Adrenal gland (tissue), 12 donors: Measurements from ENCODE around the gene CACNG6. TPM values are rescaled to one million over a fixed set of nuclear protein-coding genes. Genes with fewer than 3 reads are reported as not detected.

Experiments
- DNase-seq, 7 donors: peaks; one replicate each; pipeline ENCODE4 v3.0.0-alpha.2; 2019 to 2020
- H3K27ac ChIP-seq, 5 donors: fragments of 200-600 bp; sonication (generic) in 4 of 5; 1 replicate in 3 of 5; 2 replicates in 2 of 5; pipeline versions ENCODE4 v1.5.1 to v1.8.0; 2016 to 2020; ENCODE audit warnings: mild to moderate bottlenecking in 1 of 5
- H3K27me3 ChIP-seq: fragments of 200-600 bp; 2 replicates; pipeline ENCODE4 v1.8.0; 2021
- H3K36me3 ChIP-seq, 2 donors: fragments of 200-600 bp; replicated peaks in 1 of 2; 1 replicate in 1 of 2; 2 replicates in 1 of 2; pipeline versions ENCODE4 v1.5.1 to v1.8.0; 2018 to 2022
- H3K4me1 ChIP-seq, 2 donors: fragments of 200-600 bp; replicated peaks in 1 of 2; 1 replicate in 1 of 2; 2 replicates in 1 of 2; pipeline versions ENCODE4 v1.5.1 to v1.8.0; 2018 to 2021
- H3K4me3 ChIP-seq, 4 donors: fragments of 200-600 bp; sonication (generic) in 3 of 4; one replicate each; pipeline ENCODE4 v1.5.1; 2016 to 2018
- H3K9me3 ChIP-seq, 3 donors: fragments of 200-600 bp; sonication (generic) in 1 of 3; replicated peaks in 1 of 3; 1 replicate in 2 of 3; 2 replicates in 1 of 3; pipeline versions ENCODE4 v1.5.1 to v1.8.0; 2016 to 2021
- CTCF ChIP-seq, 6 experiments: fragments of 450-650 bp in 4 of 6; fragments of 200-600 bp in 2 of 6; sonication (generic) in 1 of 6; IDR thresholded peaks; 1 replicate in 5 of 6; 2 replicates in 1 of 6; pipeline versions ENCODE4 v1.5.1 to v1.8.0; 2016 to 2021; ENCODE audit warnings: antibody characterized with exemption in 6 of 6, mild to moderate bottlenecking in 2 of 6, moderate library complexity in 1 of 6
- POLR2A ChIP-seq, 2 donors: fragments of 450-650 bp; IDR thresholded peaks; one replicate each; pipeline ENCODE4 v1.6.1; 2017; ENCODE audit warnings: antibody characterized with exemption in 2 of 2, mild to moderate bottlenecking in 2 of 2, moderate library complexity in 1 of 2
- WGBS, 4 donors: extraction: QIAGEN DNeasy Blood & Tissue Kit in 2 of 4; methylation state at CpG; one replicate each; pipeline versions ENCODE4 v1.1.5 to v1.1.7; 2013 to 2017; 5-methylcytosine and 5-hydroxymethylcytosine counted together
- intact Hi-C, 2 donors: fragments of 100-400 bp; cut with DNase I; formaldehyde crosslinking; loops; one replicate each; pipeline versions ENCODE4 v1.14.1 to v1.15.0; 2022 to 2023
- polyA plus RNA-seq, 3 donors: library from polyadenylated mRNA; stranded (reverse); fragments of 200-250 nt in 2 of 3; fragments of 350-450 nt in 1 of 3; fragmentation: Illumina TruSeq in 1 of 3; extraction: RNeasy Lipid Tissue Mini Kit (QIAGEN cat#74804) in 1 of 3; gene quantifications; one replicate each; pipeline ENCODE4 v1.2.3, GENCODE V29; 2013 to 2014
- total RNA-seq, 9 donors: library from RNA; depleted of rRNA in 4 of 9; stranded (reverse); fragments of >200 nt in 4 of 9; fragments of 120-200 nt in 1 of 9; fragmentation: NEBNext Ultra II Directional in 1 of 9; extraction: Animal tissue kit (Norgen Biotek cat#: 25700) in 1 of 9; gene quantifications; one replicate each; pipeline versions ENCODE4 v1.1.0 to v1.2.4, GENCODE V29; 2013 to 2023
- donor health status: healthy with polysubstance abuse.
- donor health status: Bipolar disorder and iron deficiency.
- donor health status: DM: yes; HTN: yes; CAD: no.
- donor health status: DM: no; HTN: no; CAD: no.
- donor health status: DM: no; HTN: no; CAD: no.
- donor health status: DM: yes; HTN: yes; CAD: no.

The CACNG6 gene
- total and polyA plus RNA-seq, 12 donors, result not detected

DNA sequence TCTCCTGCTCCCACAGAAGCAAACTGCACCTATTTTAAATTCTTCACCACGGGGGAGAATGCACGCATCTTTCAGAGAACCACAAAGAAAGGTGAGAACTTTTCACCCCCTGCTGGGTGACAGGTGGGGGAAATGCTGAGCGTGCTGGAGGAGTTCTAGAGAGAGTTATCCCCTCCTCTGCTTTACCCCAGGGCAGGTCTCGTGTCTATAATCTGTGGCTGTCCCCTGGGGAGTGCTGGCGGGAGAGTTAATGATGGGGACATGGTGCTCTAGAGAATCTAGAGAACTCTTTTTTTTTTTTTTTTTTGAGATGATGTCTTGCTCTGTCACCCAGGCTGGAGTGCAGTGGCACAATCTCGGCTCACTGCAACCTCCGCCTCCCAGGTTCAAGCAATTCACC lies 6.8 kb downstream of the CACNG6 start:
- Histone ChIP-seq H3K36me3 (no peaks in the 10 kb centered on the region), H3K4me1 (no peaks in the 10 kb centered on the region), H3K27me3 (peaks cover 6% of the 10 kb centered on the region), H3K4me3 (no peak overlapping the region), H3K9me3 (no peaks in the 10 kb centered on the region), H3K27ac (no peak overlapping the region)
- 41 to 58% (median 52%) methylated on average over 7 of the region's 7 CpGs for WGBS, 4 donors
- TF ChIP-seq CTCF (IDR thresholded peaks at IDR 0.05) (no peak), POLR2A (IDR thresholded peaks at IDR 0.05) (no peak)
- DNase-seq, result no peak
- intact Hi-C loops, result no loop called here

- TF ChIP-seq CTCF (IDR thresholded peaks at IDR 0.05) (no peak), POLR2A (IDR thresholded peaks at IDR 0.05) (no peak)
- peaks cover 11% of the 10 kb centered on the region for H3K27me3 ChIP-seq
- intact Hi-C loops, result no loop called here
- no peak overlapping the region for H3K4me3 ChIP-seq
- no peaks in the 10 kb centered on the region for H3K9me3 ChIP-seq
- no peaks in the 10 kb centered on the region for H3K36me3 ChIP-seq
- H3K4me1 ChIP-seq, result no peaks in the 10 kb centered on the region
- DNase-seq, result no peak
- no peak overlapping the region for H3K27ac ChIP-seq
- WGBS, 4 donors, result 64 to 91% (median 72%) methylated on average over 4 to 5 of the region's 5 CpGs
These were observed 8.3 kb downstream of the CACNG6 start for GRCh38 chr19:53999694-54000093.

GRCh38 chr19:54001496-54001895 lies 10.1 kb downstream of the CACNG6 start:
- no peak for TF ChIP-seq CTCF (IDR thresholded peaks at IDR 0.05)
- no peak for TF ChIP-seq POLR2A (IDR thresholded peaks at IDR 0.05)
- Histone ChIP-seq H3K27ac (no peak overlapping the region), H3K4me1 (no peaks in the 10 kb centered on the region), H3K36me3 (no peaks in the 10 kb centered on the region), H3K4me3 (no peak overlapping the region), H3K9me3 (no peaks in the 10 kb centered on the region), H3K27me3 (peaks cover 11% of the 10 kb centered on the region)
- WGBS, 4 donors, result 72 to 78% (median 73%) methylated on average over 2 of the region's 2 CpGs
- intact Hi-C loops, result no loop called here
- DNase-seq, result no peak

- no peaks in the 10 kb centered on the region for H3K9me3 ChIP-seq
- no peaks in the 10 kb centered on the region for H3K4me1 ChIP-seq
- H3K27ac ChIP-seq, result no peak overlapping the region
- no peak overlapping the region for H3K4me3 ChIP-seq
- no peak for DNase-seq
- TF ChIP-seq POLR2A (IDR thresholded peaks at IDR 0.05), result no peak
- TF ChIP-seq CTCF (IDR thresholded peaks at IDR 0.05), result no peak
- WGBS, 4 donors, result 53 to 65% (median 59%) methylated on average over 10 of the region's 10 CpGs
- intact Hi-C loops, result no loop called here
- no peaks in the 10 kb centered on the region for H3K36me3 ChIP-seq
- H3K27me3 ChIP-seq, result peaks cover 11% of the 10 kb centered on the region
These were observed 11.3 kb downstream of the CACNG6 start for GRCh38 chr19:54002495-54003315.
